ENCODE measurements around the gene TOM1L2.

The TOM1L2 gene

DNA sequence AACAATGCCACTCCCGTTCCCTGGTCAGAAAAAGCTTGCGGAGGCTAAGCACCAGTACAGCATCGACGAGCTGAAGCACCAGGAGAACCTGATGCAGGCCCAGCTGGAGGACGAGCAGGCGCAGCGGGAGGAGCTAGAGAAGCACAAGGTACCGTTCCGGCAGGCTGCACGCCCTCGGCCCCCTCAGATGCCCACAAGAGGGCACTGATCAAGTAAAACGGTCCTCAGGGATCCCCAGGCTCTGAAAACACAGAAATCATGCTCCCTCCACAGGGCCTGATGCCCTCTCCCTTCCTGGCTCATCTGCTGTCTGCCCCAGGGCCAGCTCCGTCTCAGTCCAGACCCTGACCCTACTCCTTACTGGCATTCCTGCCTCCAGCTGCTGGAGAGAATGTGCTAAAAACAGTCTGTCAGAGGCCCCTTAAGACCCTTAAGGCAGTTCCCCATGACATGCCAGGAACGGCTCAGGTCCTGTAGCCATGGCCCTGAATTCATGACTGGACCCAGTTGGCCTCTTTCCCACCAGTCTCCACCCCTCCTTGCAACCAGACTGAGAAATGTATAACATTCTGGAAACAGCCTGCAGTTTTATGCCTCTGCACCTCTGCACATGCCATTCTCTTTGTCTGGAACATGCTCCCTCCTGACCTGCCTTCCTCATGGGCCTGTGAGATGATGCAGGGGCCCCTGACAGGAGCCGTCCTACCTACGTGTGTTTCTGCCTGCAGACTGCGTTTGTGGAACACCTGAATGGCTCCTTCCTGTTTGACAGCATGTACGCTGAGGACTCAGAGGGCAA is 22.3 kb upstream of the TOM1L2 start:
- no peak for DNase-seq

DNA sequence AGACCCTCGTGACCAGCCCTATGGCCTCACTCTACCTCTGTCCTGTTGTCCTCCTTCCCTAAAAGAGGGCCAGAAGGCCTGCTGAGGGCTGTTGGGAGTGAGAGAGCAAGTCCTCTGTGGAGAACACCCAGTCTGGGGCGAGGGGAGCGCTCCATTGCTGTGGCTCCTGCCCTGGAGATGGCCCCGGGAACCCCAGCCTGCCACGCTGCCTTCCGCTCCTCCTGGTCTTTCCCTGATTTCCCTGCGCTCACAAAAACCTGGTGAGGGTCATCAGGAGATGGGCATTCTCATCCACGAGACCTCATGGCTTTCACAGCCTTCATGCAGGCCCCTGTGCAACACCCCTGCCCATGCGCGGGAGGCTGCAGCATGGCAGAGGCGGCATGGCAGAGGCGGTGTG is 21.7 kb upstream of the TOM1L2 start:
- no peak for DNase-seq

DNA sequence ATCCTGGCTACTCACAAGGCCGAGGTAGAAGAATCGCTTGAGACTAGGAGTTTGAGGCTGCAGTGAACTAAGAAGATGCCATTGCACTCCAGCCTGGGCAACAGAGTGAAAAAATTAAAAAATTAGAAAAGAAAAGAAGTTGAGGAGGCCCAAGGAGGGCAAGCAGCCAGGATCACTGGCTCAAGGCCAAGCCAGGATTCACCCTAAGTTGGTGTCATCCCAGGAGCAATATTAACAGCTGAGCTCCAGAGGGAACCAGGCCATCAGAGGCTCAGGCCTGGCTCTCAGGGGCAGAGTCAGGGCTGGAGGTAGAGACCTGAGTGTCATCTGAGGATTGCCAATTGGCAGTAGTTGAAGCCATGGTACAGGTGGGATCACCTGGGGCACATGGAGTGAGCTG is 21.2 kb upstream of the TOM1L2 start:
- DNase-seq: no peak

DNA sequence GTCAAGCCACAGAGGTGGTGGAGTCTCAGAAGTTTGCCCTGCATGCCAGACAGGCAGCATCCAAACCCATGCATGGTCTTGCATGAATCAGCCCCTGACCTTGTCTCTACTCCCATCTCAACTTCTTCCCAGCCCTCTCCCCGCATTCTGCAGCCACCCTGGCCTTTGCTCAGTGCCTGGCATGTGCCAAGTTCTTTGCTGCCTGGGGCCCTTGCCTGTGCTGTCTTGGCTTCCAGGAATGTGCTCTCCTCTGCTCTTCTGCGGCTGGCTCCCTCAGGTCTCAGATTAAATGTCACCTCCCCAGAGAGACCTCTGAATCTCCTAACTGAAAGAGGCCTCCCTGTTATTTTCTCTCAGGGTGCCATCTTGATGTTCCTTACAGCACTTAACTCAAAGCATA is 18.1 kb upstream of the TOM1L2 start:
- DNase-seq: no peak

DNA sequence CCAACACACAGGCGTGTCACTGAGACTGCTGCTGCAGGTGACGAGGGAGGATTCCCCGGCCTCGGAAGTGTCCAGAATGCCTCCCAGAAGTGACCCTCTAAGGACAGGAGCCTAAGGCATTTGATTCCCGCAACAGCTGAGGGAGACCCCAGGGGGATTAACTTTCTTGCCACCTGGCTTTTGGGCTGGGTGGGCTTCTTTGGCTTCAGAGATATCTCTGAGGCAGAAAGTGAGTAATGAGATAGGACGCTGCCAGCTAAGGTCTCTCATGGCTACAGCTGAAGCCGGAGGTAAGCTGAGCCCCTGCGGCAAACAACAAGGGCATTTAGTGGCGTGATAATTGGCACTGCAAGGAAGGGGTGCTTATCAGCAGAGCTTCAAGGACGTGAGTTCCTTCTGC is 17.4 kb upstream of the TOM1L2 start:
- no peak for DNase-seq

DNA sequence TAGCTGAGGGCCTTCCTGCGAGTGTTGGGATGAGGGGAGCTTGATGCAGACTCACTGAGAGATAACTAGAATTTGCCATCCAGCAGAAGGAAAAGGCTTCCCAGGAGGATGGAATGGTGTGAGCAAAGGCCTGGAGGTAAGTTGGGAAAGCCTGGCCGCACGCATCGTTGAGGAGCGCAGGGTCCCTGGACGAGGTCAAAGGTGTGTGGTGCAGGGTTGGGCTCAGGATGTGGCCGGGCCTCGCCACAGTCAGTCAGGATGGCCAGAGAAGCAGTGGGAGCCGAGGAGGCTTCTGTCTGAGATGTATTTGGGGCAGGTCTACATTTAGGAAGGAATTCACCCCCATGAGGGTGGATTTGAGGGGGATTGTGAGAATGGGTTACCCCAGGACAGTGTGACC is 16.9 kb upstream of the TOM1L2 start:
- no peak for DNase-seq

DNA sequence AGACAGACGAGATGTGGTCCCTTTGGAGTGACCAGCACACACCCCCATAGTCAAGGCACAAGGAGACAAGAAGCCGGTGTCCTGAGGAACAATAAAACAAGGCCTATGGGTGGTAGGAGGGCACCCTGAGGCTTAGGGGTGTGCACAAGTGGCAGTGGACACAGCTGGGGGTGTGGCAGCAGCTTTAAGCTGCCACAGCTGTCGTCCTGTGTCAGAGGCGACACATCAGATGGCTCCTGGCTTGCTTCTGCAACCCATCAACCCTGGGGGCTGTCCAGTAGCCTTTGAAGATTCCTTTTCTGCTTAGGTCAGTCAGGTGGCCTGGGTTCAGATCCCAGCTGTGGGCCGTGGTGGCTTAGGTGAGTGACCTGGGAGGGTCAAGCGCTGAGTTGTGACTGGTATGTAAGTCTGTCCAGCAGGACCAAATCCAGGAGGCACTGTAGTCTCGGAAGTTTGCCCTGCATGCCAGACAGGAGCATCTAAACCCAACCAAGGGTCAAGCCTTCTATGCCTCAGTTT is 16.3 kb upstream of the TOM1L2 start:
- DNase-seq: no peak

DNA sequence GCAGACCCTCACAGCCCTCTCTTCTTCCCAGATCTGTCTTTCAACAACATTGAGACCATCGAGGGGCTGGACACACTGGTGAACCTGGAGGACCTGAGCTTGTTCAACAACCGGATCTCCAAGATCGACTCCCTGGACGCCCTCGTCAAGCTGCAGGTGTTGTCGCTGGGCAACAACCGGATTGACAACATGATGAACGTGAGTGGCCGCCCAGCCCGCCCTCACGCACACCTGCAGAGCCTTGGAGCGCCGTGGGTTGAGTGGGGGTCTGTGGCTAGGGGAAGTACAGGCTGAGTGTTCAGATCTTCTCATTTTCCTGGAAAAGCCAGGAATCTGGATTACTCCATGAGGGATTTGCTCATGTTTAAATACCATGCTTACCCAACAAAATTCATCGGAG is 15.7 kb upstream of the TOM1L2 start:
- no peak for DNase-seq

DNA sequence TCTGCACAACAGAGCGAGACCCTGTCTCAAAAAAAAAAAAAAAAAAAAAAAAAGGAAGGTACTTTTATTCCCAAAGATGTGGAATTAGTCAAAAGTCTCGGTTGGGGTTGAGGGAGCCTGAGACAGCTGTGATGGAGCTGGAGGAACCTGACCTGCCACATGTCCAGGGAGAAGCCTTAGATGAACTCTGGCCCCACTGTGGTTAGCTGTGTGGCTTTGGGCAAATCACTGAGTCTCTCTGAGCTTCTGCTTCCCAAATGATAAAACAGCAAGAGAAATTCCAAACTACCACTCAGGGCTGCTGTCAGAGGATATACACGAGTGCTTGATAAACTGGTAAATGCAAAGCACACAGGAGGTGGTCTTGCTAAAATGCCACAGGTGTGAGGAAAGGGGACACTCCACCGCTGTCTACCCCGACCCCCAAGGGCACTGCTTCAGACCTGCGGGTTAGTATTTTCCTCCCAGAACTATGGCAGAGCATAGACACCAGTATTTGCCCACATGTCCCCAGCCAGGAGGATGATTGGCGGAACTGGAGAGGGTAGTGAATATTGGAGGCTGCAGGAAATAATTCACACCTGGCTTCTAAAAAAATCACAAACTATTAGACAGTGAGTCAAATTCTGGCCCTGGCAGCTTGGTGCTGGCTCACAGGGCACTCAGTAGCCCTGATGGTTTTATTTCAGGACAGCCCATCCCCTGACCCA is 15.1 kb upstream of the TOM1L2 start:
- DNase-seq: no peak

DNA sequence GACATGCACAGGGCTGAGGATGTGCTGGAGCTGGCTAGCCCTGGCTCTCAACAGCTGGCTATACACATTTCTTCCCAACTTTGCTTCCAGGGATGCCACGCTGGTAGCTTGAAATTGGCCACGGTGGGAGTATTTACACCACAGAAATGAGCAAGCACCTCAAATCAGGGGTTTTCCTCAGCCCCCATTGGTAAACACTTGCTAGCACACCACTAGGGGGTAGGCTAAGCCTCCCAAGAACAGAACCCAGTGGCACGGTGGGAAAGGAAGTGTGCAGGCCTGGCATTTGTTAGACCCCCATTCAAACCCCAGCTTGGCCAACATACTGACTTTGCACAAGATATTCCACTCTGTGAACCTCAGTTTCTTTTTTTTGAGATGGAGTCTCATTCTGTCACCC is 13.4 kb upstream of the TOM1L2 start:
- no peak for DNase-seq

DNA sequence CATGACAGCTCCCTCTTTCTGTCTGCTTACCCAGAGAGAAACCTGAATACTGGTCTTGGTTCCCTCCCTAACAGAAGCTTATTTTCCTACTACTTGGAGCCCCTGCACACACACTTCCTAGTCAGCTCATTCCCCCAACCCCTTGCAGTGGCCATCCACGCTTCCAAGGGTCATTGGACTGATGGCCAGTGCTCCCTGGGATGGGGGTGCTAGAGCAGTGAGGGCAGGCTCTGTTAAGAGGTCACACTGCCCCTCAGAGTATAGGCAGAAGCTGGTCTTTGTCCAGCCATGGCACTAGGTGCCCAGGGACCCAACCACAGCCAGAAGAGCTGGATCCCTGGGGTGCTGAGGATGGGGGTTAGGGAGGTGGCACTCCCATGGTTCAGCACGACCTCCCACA is 13.0 kb upstream of the TOM1L2 start:
- DNase-seq: no peak

DNA sequence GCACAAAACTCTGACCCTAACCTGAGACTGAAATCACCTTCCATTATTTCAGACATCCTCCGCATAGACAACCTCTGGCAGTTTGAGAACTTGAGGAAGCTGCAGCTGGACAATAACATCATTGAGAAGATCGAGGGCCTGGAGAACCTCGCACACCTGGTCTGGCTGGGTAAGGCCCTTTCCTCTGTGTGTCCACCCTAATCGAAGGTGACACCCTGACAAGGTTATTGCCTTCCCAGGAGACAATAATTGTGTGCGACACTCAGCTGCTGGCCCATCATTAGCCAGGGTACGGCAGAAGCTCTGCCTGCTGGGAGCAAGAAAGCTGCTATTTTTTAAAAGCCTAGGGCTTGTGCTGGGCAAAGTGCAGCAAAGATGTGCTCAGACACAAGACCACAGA is 11.6 kb upstream of the TOM1L2 start:
- no peak for DNase-seq

DNA sequence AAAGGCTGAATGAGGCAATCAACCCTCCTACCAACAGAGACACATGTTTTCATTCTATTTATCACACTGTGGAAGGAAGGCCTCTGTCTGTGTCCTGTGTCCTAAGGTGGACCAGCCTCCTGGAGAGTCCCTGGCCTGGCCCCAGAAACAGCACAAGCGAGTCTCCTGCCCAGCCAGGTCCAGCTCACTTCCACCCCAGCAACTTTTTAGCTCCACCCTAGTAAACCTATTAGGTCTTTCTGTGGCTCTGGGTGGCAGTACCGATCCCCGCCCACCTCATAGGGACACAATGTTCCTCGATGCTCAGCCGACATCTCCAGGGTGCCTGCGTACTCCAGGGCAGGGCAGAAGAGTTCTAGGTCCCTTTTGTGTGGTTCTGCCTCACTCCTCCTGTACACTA is 11.2 kb upstream of the TOM1L2 start:
- no peak for DNase-seq

DNA sequence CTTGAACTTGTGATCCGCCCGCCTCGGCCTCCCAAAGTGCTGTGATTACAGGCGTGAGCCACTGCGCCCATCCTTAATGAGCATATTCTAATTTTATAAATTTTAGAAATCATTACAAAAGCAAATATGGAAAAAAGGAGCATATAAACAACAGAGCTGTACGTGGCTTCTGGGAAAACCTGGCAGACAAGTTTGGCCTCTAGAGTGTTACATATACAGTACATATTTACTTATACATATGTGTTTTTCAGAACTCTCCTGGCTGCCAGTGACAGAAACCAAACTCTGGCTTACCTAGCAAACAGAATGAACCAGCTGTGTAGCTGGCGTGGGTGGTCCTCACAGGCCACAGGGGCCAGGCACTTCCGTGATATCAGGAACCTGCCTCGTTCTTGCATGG is 10.6 kb upstream of the TOM1L2 start:
- DNase-seq: no peak

DNA sequence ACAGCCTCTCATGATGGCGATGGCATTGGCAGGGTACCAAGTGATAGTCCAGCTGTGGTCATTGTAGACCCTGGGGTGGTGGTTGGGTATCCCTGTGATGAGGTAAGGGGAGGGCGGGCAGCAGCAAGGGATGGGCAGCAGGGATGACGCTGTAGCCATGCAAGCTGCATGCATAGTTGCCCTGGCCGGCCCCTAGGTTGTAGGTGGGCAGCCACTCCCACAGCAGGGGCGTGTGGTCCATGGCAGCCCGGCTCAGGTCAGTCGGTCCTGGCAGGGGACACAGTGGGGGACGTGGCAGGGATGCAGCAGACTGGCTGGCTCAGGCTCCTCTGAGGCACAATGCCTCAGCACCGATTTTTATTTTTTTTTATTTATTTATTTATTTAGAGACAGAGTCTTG is 9.1 kb upstream of the TOM1L2 start:
- no peak for DNase-seq

DNA sequence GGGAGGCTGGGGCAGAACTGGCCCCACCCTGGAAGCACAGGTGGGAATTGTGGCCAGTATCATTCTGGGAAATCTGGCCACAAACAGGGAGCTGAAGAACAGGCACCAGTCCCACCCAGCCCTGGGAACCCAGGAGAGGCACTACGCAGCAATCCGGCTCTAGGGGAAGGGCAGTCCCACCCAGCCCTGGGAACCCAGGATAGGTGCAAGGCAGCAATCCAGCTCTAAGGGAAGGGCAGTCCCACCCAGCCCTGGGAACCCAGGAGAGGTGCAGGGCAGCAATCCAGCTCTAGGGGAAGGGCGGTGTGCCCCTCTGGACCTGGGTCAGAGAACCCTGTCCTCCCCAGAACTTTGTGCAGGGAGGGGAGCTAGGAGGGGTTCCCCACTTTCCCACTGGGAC is 7.6 kb upstream of the TOM1L2 start:
- DNase-seq: no peak

DNA sequence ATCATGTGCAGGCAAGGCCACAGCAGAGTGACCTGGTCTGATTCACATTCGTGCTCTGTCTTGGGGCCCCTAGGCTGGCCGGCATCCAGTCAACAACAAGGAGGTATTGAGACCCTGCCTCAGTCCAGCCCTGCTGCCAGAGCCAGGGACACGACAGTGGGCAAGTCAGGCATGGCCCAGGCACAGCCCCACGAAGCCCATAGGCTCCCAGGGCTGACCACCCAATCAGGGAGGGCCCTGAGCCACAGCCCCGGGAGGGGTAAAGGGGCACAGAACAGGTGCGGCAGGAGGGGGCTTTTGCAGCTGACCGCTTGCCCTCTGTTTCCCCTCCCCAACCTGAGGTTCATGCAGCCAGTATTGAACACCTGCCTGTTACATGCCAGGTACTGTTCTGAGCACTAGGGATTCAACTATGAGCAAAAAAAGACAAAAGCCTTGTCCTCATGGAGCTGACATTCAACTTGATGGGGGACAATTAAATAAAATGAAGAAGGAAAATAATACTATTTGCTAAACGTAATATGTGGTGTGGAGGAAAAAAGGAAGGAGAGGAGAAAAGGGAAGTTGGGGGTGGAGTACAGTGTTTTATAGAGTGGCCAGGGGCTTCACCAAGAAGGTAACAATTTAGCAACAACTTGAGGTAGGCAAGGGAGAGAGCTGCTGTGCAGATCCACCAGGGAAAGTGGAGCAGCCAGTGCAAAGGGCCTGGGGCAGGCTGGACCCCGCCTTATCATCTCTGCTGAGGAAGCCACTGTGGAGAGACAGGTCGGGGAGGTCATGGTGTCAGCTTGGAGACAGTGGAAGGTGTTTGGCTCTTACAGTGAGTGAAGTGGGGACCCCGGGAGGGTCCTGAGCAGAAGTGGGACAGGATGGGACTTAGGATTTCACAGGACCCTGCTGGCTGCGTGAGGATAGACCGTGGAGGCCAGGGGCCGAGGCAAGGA is 6.6 kb upstream of the TOM1L2 start:
- DNase-seq: no peak

DNA sequence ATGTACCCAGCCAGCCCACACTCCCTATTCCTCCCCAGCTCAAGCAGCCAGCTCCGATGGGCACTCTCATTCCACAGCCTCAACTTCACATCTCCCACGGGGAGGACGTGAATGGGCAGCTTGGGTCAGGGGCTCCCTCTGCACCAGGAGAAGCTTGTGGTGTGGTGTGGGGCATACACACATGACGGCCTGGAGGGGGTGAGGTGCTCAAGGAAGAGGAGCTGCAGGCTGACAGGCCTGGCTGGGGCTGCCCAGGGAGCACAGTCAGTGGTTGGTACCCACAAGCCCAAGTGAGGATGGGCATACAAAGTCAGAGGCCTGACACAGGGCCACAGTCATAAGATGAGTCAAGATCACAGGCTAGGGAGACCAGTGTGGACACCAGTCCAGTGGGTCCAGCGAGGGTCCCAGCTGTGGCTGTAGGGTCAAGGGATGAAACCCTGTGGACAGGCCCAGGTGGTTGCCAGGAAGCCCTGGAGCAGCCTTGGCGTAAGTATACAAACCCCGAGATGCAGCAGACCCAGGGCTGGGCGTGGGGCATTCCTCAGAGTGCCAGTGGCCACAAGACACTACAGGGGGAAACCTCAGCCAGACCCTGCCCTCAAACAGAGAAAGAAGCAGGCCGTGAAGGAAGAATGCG is 4.9 kb upstream of the TOM1L2 start:
- DNase-seq: no peak

DNA sequence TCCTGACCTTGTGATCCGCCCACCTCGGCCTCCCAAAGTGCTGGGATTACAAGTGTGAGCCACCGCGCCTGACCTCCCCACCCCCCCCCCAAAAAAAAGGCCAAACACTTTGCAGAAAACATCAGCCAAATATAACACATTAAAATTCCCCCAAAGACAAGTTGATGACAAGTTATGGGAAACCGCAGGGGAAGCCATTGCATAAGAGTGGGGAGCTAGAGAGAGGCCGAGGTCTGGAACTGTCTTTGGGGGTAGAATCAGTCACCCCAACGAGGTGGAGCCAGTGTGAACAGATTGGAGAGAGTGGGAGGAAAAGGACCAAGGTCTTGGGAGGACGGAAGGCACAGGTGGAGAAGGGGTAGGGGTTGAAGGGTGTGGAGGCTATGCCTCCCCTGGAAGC is 3.2 kb upstream of the TOM1L2 start:
- no peak for DNase-seq

DNA sequence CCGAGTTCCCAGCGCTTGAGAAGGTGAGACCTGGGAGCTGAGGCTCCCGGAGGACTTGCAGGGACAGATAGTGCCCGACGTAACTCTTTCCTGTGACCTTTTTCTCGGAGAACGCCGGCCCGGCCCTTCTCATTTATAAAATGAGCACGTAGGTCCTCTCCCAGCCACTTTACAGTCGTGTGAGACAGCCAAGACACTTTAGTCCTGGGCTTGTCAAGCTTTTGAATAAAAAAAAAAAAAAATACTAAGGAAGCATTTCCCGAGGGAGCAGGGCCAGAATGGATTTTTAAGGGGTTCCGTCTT is 703 bp upstream of the TOM1L2 start:
- DNase-seq: no peak

DNA sequence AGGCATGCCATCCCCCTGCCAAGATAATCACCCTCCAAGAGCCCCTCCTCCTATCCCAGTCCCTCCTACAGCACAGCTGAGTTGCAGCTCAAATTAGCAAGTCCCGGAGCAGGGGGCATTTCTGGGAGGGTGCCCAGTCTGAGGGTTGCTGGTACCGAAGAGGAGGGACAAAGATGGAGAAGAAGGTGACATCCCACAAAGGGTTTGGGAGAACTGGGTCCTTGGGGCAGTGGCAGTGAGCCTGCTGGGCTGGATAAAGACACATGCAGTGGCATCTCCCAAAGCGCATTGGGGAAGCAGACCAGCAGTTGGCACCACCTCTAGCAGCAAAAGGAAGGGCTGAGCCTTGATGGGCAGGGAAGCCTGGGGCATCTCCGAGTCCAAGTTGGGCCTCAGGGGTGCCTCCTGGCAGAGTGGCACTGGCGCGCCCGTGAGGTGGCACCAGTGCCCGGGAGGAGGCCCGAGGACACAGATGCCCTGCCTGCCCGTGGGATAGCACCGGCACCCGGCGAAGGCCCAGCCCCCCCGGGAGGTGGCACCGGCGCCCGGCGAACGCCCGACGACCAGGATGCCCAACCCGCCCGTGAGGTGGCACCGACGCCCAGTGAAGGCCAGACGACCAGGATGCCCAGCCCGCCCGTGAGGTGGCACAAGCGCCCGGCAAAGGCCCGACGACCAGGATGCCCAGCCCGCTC is 622 bp downstream of the TOM1L2 start:
- DNase-seq: peak; percentile 23

DNA sequence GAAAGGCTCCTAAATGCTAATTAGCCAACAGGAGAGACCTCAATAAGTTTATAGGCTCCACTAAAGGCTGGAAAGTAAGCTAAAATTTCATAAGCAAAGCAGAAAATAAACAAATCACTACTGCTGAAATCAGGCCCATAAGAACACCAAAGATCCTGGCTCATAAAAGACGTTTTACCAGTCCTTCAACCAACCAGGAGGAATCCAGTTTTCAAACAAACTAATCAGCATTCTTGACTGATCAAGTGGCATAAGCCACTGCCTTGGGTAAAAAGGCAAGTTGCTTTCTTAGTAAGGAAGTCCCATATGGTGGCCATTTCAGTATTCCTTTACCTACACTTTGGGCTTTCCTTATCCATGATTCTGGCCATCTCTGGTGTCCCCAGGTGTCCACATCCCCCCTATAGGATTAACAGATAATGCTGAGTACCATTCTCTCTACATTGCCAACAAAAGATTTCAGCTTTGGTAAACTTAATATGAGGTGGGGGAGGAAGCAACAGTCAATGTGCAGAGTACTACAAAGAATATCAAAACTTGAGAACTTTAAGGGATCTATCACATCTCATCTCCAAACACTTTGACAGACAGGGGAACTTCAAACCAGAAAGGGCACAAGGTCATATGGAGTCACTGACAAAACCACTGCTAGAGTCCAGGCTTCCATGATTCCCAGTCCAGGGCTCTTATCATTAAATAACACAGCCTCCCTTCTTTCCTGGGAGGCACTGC is 1.3 kb downstream of the TOM1L2 start:
- DNase-seq: no peak
